ENCODE results near the gene FMN2. TPM values are rescaled to one million over a fixed set of nuclear protein-coding genes. Genes with fewer than 3 reads are reported as not detected.

Gene FMN2
- total and polyA plus RNA-seq, 3 donors from 2014 or later, result 3.8 to 8.3 (median 4.3) TPM

GRCh38 chr1:240099329-240099728, 7.6 kb downstream of the FMN2 start:
- H3K4me3 ChIP-seq, result no peak overlapping the region
- intact Hi-C loops (cut with DNase I; ENCODE audit: low total_unique reads), result no loop called here
- WGBS, 2 donors, result 66 to 72% methylated on average over 5 of the region's 5 CpGs
- no peak for DNase-seq
- no peaks in the 10 kb centered on the region for H3K36me3 ChIP-seq (ENCODE audit: low read depth, missing control alignments)
- TF ChIP-seq POLR2A (IDR thresholded peaks at IDR 0.05) (no peak), CTCF (IDR thresholded peaks at IDR 0.05) (no peak)
- H3K27ac ChIP-seq, result no peak overlapping the region
- no peaks in the 10 kb centered on the region for H3K9me3 ChIP-seq
- no peaks in the 10 kb centered on the region for H3K4me1 ChIP-seq
- H3K27me3 ChIP-seq, result no peaks in the 10 kb centered on the region

- 58 to 65% methylated on average over 3 of the region's 3 CpGs for WGBS, 2 donors
- TF ChIP-seq POLR2A (IDR thresholded peaks at IDR 0.05) (no peak), CTCF (IDR thresholded peaks at IDR 0.05) (no peak)
Measured at GRCh38 chr1:240099748-240100147, 8.1 kb downstream of the FMN2 start.

GRCh38 chr1:240100371-240100934, 8.8 kb downstream of the FMN2 start:
- Histone ChIP-seq H3K36me3 (ENCODE audit: low read depth, missing control alignments) (no peaks in the 10 kb centered on the region), H3K27me3 (no peaks in the 10 kb centered on the region), H3K4me3 (no peak overlapping the region), H3K4me1 (no peaks in the 10 kb centered on the region), H3K27ac (no peak overlapping the region), H3K9me3 (no peaks in the 10 kb centered on the region)
- WGBS, 2 donors, result 72 to 73% methylated on average over 1 of the region's 1 CpG
- intact Hi-C loops (cut with DNase I; ENCODE audit: low total_unique reads), result no loop called here
- TF ChIP-seq CTCF (IDR thresholded peaks at IDR 0.05), result no peak
- TF ChIP-seq POLR2A (IDR thresholded peaks at IDR 0.05), result no peak
- DNase-seq, result no peak

More at GRCh38 chr1:240099748-240100147, 8.1 kb downstream of the FMN2 start:
- Histone ChIP-seq H3K4me1 (no peaks in the 10 kb centered on the region), H3K27ac (no peak overlapping the region), H3K4me3 (no peak overlapping the region), H3K36me3 (ENCODE audit: low read depth, missing control alignments) (no peaks in the 10 kb centered on the region), H3K27me3 (no peaks in the 10 kb centered on the region), H3K9me3 (no peaks in the 10 kb centered on the region)
- intact Hi-C loops (cut with DNase I; ENCODE audit: low total_unique reads), result no loop called here
- DNase-seq, result no peak

GRCh38 chr1:240101306-240101705, 9.6 kb downstream of the FMN2 start:
- H3K27ac ChIP-seq, result no peak overlapping the region
- H3K4me1 ChIP-seq, result no peaks in the 10 kb centered on the region
- no peaks in the 10 kb centered on the region for H3K36me3 ChIP-seq (ENCODE audit: low read depth, missing control alignments)
- TF ChIP-seq CTCF (IDR thresholded peaks at IDR 0.05), result no peak
- intact Hi-C loops (cut with DNase I; ENCODE audit: low total_unique reads), result no loop called here
- H3K4me3 ChIP-seq, result no peak overlapping the region
- H3K27me3 ChIP-seq, result no peaks in the 10 kb centered on the region
- 76 to 88% methylated on average over 7 of the region's 7 CpGs for WGBS, 2 donors
- no peaks in the 10 kb centered on the region for H3K9me3 ChIP-seq
- no peak for DNase-seq

- Histone ChIP-seq H3K27ac (no peak overlapping the region), H3K36me3 (ENCODE audit: low read depth, missing control alignments) (no peaks in the 10 kb centered on the region), H3K9me3 (no peaks in the 10 kb centered on the region), H3K27me3 (no peaks in the 10 kb centered on the region), H3K4me3 (no peak overlapping the region), H3K4me1 (no peaks in the 10 kb centered on the region)
- WGBS, 2 donors, result 91 to 94% methylated on average over 3 of the region's 3 CpGs
- intact Hi-C loops (cut with DNase I; ENCODE audit: low total_unique reads), result no loop called here
- no peak for DNase-seq
- TF ChIP-seq CTCF (IDR thresholded peaks at IDR 0.05), result no peak
- no peak for TF ChIP-seq POLR2A (IDR thresholded peaks at IDR 0.05)
Measured at GRCh38 chr1:240101737-240102136, 10.1 kb downstream of the FMN2 start.
